Measurements from ENCODE around the gene GALNT10.

- TF ChIP-seq CTCF (IDR thresholded peaks at IDR 0.05) (no peak), EZH2phosphoT487 (IDR thresholded peaks at IDR 0.05) (no peak), EZH2 (IDR thresholded peaks at IDR 0.05) (no peak)
These were observed 120.8 kb downstream of the GALNT10 start for GRCh38 chr5:154311362-154311761.
